Liver (tissue), 9 donors: ENCODE results near the gene KCNMA1. TPM values are rescaled to one million over a fixed set of nuclear protein-coding genes. Genes with fewer than 3 reads are reported as not detected.

ENCODE experiments used
- DNase-seq: peaks from one replicate; pipeline ENCODE4 v3.0.0-alpha.2; 2017; ENCODE audit warnings: low spot score
- H3K27ac ChIP-seq, 2 donors: one replicate each; pipeline ENCODE4 v1.7.0; 2013; ENCODE audit warnings: inconsistent platforms in 2 of 2, low read length in 2 of 2, control low read depth in 1 of 2, low read depth in 1 of 2, mild to moderate bottlenecking in 1 of 2
- H3K27me3 ChIP-seq, 4 donors: one replicate each; pipeline versions ENCODE4 v1.6.1 to v1.7.0; 2013; ENCODE audit warnings: low read length in 3 of 4, inconsistent platforms in 1 of 4, mild to moderate bottlenecking in 1 of 4, moderate library complexity in 1 of 4; ENCODE audit not compliant: control insufficient read depth in 4 of 4, insufficient read depth in 4 of 4
- H3K36me3 ChIP-seq, 4 donors: one replicate each; pipeline versions ENCODE4 v1.6.1 to v1.7.0; 2013; ENCODE audit warnings: low read length in 3 of 4, mild to moderate bottlenecking in 3 of 4, low read depth in 1 of 4, moderate library complexity in 1 of 4; ENCODE audit not compliant: control insufficient read depth in 4 of 4, insufficient read depth in 3 of 4
- H3K4me1 ChIP-seq, 4 donors: one replicate each; pipeline versions ENCODE4 v1.6.1 to v1.7.0; 2013; ENCODE audit warnings: low read length in 3 of 4, mild to moderate bottlenecking in 3 of 4, moderate library complexity in 1 of 4; ENCODE audit not compliant: control insufficient read depth in 4 of 4, insufficient read depth in 4 of 4
- H3K4me3 ChIP-seq, 3 donors: one replicate each; pipeline versions ENCODE4 v1.6.1 to v1.7.0; 2013; ENCODE audit warnings: low read length in 3 of 3, control low read depth in 1 of 3, low read depth in 1 of 3, mild to moderate bottlenecking in 1 of 3
- H3K9ac ChIP-seq, 2 donors: one replicate each; pipeline ENCODE4 v1.7.0; 2013; ENCODE audit warnings: low read length in 2 of 2, mild to moderate bottlenecking in 2 of 2, moderate library complexity in 2 of 2, control low read depth in 1 of 2, low read depth in 1 of 2
- H3K9me3 ChIP-seq, 4 donors: one replicate each; pipeline versions ENCODE4 v1.6.1 to v1.7.0; 2013; ENCODE audit warnings: low read length in 3 of 4; ENCODE audit not compliant: control insufficient read depth in 4 of 4
- EGR1 ChIP-seq, 2 donors: IDR thresholded peaks; 2 replicates each; pipeline ENCODE4 v1.6.1; 2016 to 2018; ENCODE audit warnings: antibody characterized with exemption in 2 of 2, low read depth in 2 of 2
- FOXA1 ChIP-seq: IDR thresholded peaks from 2 replicates; pipeline ENCODE4 v1.6.1; 2016; ENCODE audit warnings: antibody characterized with exemption
- RXRA ChIP-seq, 2 donors: IDR thresholded peaks; 2 replicates each; pipeline ENCODE4 v1.6.1; 2017 to 2018; ENCODE audit warnings: antibody characterized with exemption in 2 of 2, mild to moderate bottlenecking in 1 of 2
- TAF1 ChIP-seq: conservative IDR thresholded peaks from 2 replicates; pipeline ENCODE4 v1.6.1; 2016; ENCODE audit warnings: antibody characterized with exemption, mild to moderate bottlenecking
- YY1 ChIP-seq: IDR thresholded peaks from 2 replicates; pipeline ENCODE4 v1.6.1; 2016; ENCODE audit warnings: antibody characterized with exemption, mild to moderate bottlenecking
- ZBTB33 ChIP-seq: IDR thresholded peaks from 2 replicates; pipeline ENCODE4 v1.6.1; 2016; ENCODE audit warnings: antibody characterized with exemption
- WGBS: extraction: QIAGEN DNeasy Blood & Tissue Kit; methylation state at CpG from one replicate; pipeline ENCODE4 v1.1.7; 2013; 5-methylcytosine and 5-hydroxymethylcytosine counted together
- polyA plus RNA-seq, 2 donors: library from polyadenylated mRNA; stranded (reverse) in 1 of 2; unstranded in 1 of 2; fragments of 200-250 nt in 1 of 2; fragments of >200 nt in 1 of 2; fragmentation: Nextera tagmentation in 1 of 2; extraction: Ambion mirVana in 1 of 2; gene quantifications; one replicate each; pipeline versions ENCODE4 v1.2.1 to v1.2.3, GENCODE V29; 2013 to 2015
- total RNA-seq, 2 donors: library from RNA; depleted of rRNA; stranded (reverse); fragments of >200 nt; gene quantifications; one replicate each; pipeline ENCODE4 v1.2.3, GENCODE V29; 2014
- TF ChIP-seq, protein P1 (sequence below): IDR thresholded peaks from 2 replicates; pipeline ENCODE4 v1.6.1; 2016; ENCODE audit warnings: antibody characterized with exemption
- TF ChIP-seq, protein P2 (sequence below): IDR thresholded peaks from 2 replicates; pipeline ENCODE4 v1.6.1; 2016; ENCODE audit warnings: antibody characterized with exemption
- TF ChIP-seq, protein P3 (sequence below): IDR thresholded peaks from 2 replicates; pipeline ENCODE4 v1.6.1; 2016; ENCODE audit warnings: antibody characterized with exemption, mild to moderate bottlenecking
- donor health status: healthy.
- donor health status: healthy.
- donor health status: healthy.
- donor health status: healthy.
- donor health status: healthy.

Gene KCNMA1
- total and polyA plus RNA-seq, 4 donors: 2.5 to 9.7 (median 4.7) TPM

- no peak overlapping the region for H3K4me3 ChIP-seq
- no peaks in the 10 kb centered on the region for H3K9me3 ChIP-seq
- WGBS: 90% methylated on average over 4 of the region's 4 CpGs
- H3K36me3 ChIP-seq: no peaks in the 10 kb centered on the region
- TF ChIP-seq, protein P1, sequence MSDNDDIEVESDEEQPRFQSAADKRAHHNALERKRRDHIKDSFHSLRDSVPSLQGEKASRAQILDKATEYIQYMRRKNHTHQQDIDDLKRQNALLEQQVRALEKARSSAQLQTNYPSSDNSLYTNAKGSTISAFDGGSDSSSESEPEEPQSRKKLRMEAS: no peak
- no peak for TF ChIP-seq ZBTB33
- TF ChIP-seq, protein P2, sequence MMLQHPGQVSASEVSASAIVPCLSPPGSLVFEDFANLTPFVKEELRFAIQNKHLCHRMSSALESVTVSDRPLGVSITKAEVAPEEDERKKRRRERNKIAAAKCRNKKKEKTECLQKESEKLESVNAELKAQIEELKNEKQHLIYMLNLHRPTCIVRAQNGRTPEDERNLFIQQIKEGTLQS: no peak
- no peak for TF ChIP-seq RXRA (IDR thresholded peaks at IDR 0.05)
- TF ChIP-seq, protein P3, sequence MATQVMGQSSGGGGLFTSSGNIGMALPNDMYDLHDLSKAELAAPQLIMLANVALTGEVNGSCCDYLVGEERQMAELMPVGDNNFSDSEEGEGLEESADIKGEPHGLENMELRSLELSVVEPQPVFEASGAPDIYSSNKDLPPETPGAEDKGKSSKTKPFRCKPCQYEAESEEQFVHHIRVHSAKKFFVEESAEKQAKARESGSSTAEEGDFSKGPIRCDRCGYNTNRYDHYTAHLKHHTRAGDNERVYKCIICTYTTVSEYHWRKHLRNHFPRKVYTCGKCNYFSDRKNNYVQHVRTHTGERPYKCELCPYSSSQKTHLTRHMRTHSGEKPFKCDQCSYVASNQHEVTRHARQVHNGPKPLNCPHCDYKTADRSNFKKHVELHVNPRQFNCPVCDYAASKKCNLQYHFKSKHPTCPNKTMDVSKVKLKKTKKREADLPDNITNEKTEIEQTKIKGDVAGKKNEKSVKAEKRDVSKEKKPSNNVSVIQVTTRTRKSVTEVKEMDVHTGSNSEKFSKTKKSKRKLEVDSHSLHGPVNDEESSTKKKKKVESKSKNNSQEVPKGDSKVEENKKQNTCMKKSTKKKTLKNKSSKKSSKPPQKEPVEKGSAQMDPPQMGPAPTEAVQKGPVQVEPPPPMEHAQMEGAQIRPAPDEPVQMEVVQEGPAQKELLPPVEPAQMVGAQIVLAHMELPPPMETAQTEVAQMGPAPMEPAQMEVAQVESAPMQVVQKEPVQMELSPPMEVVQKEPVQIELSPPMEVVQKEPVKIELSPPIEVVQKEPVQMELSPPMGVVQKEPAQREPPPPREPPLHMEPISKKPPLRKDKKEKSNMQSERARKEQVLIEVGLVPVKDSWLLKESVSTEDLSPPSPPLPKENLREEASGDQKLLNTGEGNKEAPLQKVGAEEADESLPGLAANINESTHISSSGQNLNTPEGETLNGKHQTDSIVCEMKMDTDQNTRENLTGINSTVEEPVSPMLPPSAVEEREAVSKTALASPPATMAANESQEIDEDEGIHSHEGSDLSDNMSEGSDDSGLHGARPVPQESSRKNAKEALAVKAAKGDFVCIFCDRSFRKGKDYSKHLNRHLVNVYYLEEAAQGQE: no peak
- H3K9ac ChIP-seq: no peak overlapping the region
- no peaks in the 10 kb centered on the region for H3K27me3 ChIP-seq
- H3K27ac ChIP-seq: no peak overlapping the region
- no peak for DNase-seq
- H3K4me1 ChIP-seq: peaks cover 0 to 18% (median 15%) of the 10 kb centered on the region in 4 donors
These were observed 620.8 kb downstream of the KCNMA1 start for GRCh38 chr10:77016855-77017254.

- Histone ChIP-seq H3K4me3 (no peak overlapping the region), H3K9ac (no peak overlapping the region), H3K36me3 (no peaks in the 10 kb centered on the region), H3K27ac (no peak overlapping the region), H3K4me1 (peaks cover 0 to 14% (median 11%) of the 10 kb centered on the region in 4 donors), H3K9me3 (no peaks in the 10 kb centered on the region), H3K27me3 (no peaks in the 10 kb centered on the region)
- DNase-seq: no peak
- TF ChIP-seq YY1: no peak
- no peak for TF ChIP-seq FOXA1
- TF ChIP-seq, protein P3: no peak
- TF ChIP-seq EGR1 (IDR thresholded peaks at IDR 0.05; ENCODE audit: low read depth in 2 of 2): no peak
- TF ChIP-seq TAF1: no peak
- WGBS: 88% methylated on average over 7 of the region's 7 CpGs
These were observed 621.3 kb downstream of the KCNMA1 start for GRCh38 chr10:77016278-77016815.
